ENCODE measurements around the gene HOXA5.

HOXA5 gene

DNA sequence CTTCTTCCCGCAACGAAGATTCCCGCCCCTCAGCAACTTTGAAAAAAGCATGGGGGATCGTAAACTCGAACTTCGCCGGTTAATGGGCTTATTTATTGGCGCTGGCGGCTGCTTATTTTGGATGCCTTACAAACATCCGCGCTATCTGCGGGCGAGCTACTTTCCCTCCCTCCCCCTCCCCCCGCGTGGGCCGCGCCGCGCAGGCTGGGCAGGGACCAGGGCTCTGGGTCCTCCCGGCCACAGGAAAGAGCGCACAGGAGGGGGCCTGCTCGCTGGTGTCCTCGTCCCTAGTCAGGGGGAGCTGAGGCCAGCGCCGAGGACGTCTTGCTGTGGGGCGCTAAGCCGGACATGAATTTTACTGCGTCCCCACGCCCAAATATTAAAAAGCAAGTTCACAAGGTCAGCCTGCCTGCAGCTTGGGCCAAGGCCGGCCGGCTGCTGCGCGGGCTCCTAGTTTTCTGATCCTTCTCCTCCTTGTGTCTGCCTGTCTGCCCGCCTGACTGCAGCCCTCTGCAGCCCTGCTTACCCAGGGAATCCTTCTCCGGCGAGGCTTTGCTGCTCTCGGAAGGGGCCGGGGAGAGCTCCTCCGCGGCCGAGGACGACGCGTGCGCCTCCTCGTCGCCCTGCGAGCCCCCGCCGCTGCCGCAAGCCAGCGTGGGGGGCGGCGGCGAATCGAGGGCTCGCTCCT, 29.5 kb upstream of the HOXA5 start:
- in situ Hi-C loops (cut with MboI; ENCODE audit: low sequenced_read_pairs) = no loop called here

DNA sequence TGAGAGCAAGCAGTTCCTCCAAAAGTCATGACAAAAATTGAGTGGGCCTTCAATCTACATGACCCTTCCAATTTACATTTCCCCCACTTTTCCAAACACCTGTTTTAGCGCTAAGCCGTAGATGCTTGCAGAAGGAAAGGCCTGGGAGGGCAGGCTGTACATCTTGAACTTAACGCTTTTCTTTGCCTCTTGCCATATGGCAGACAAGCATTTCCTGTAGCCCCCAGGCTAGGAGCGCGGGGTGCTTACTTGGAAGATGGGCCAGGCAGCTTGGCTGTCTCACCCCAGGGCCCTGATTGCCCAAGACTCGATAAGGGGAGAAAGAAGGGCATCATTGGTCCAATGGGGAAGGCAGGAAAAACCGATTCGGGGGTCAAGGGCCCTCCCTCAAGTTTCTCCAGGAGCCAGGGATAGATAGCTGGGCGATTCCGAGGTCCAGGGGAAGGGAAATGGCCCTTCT, 28.9 kb upstream of the HOXA5 start:
- in situ Hi-C loops (cut with MboI; ENCODE audit: low sequenced_read_pairs) = no loop called here

DNA sequence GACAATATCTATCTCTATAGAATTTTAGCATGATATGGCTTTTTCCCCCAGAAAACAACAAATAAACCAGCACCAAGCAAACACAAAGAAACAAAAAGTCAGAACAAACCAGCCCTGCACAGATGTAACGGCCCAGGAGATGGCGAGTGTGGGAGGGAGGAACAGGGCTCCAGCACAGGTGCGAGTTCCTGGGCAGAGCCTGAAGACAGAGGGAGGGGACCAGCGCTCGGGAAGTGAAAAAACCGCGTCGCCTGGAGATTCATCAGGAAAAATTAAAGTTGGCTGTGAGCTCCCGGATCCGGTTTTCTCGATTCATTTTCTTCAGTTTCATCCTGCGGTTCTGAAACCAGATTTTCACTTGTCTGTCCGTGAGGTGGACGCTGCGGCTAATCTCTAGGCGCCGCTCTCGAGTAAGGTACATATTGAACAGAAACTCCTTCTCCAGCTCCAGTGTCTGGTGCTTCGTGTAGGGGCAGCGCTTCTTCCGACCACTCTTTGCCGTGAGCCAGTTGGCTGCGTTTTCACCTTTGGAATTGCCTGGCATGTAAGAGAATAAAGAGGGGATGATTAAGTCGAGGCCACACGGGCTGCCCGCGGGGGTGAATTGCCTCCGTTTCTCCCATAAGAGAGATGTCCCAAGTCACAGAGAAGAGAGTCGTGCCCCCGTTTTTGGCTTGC, 28.3 kb upstream of the HOXA5 start:
- in situ Hi-C loops (cut with MboI; ENCODE audit: low sequenced_read_pairs) = no loop called here

DNA sequence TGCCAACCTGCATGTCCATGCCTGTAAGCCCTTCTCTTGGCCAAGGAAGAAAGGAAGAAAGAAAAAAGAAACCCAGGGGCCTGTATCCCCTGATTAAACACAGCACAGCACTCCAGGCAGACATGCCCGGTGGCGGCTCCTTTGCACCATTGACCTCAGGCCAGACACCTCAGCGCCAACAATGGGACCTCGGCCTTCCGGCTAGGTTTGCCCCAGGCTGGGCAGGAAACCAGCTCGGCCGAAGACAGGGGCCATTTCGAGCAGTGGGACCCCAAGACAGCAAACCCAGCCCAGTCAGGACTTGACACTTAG, 27.8 kb upstream of the HOXA5 start:
- in situ Hi-C loops (cut with MboI; ENCODE audit: low sequenced_read_pairs) = no loop called here

DNA sequence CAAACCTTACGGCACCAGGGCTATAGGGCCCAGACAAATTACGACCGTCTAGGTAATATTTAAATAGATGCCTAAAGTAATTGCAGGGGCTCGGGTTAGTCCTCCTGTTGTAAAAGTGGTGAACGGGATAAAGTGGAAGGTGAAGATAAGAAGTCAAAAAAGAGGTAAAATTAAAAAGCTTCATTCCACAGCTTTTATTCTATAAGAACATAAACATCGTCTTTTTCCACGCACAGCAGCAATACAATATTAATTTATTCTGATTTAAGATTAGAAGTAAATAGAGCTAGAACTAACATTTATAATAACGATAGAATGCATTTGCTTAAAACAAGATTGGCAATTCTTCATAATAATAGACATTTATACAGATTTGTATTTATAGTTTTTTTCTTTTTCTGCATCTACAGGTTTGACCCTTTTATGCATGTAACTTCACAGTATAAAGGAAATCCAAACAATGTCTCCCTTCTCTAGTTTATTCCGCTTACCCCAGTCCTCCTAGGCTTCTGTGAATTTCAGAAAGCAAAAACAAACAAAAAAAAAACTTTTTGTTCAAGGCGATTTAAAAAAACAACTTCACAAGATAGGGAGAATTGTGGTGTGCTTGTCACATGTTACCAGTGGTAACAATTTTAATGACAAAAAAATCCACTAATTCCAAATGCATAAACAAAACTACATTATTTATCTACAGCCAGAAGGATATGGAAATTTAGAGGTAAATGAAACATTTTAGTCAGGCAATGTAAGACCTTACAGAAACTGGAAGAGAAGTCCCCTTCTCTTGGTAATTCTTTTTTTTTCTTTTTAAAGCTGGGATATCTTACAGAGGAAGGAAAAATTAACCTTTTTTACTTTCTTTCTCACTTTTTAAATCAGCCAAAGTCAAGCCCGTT, 27.2 kb upstream of the HOXA5 start:
- in situ Hi-C loops (cut with MboI; ENCODE audit: low sequenced_read_pairs) = no loop called here

DNA sequence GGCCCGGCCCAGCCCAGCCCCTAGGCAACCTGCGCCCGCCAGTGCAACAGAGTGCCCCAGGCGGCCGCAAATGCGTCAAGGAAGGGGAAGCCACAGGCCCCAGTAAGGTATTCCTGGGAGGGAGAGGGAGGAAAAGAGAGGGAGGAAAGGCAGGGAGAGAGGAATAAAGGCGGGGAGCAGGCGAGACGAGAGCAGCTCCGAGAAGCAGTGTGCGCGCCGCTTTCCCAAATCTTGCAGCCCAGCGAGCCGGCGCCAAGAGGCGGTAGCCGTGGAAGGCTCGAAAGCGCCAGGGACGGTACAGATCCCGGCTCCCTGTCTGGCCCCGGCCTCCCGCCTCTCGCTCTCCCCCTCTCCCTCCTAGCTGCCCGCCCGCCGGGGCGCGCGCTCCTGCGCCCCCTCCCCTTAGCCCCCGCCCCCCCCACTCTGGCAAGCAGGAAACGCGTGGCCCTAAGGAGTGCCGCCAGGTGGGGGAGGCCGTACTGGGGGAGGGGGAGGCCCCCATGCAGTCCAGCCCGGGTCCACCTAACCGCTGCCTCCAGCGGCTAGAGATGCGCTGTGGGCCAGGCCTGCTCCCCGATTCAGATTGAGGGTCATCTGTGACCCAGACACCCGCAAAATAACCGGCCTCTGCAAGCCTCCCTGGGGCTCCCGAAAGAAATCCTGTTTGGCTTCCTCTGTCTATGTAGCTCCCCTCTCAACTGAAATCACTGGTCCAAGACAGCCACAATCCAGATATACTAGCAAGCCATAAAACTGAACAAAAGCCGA, 26.4 kb upstream of the HOXA5 start:
- in situ Hi-C loops (cut with MboI; ENCODE audit: low sequenced_read_pairs) = no loop called here

DNA sequence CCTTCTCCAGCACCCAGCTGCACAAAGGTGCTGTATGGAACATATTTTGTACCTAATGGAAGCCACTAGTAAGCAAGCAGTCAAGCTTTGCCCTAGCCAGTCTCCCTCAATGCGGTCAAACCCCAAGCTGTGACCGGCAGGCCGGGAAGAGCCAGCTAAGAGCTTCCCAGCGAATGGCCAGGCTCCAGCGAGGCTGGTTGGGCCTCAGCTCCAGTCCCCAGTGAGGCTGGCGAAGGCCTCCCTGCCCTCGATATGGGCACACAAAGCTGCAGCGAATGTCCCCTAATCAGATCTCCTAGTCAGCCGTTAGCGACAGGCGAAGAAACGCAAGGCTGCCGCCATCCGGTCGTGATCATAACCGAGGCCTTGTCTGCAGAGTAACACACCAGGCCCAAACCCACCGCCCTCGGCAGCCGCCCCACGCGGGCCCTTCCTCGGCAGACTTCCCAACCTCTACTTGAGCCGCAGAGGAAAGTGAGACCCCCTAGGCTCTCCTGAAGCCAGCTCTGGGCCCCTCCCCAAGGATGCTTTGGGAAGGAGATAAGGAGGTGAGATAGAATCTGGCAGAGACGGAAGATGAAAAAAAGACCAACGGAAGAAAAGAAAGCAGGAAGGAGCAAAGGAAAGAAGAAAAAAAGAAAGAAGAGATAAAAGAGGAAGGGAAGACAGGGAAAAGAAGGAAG, 24.9 kb upstream of the HOXA5 start:
- in situ Hi-C loops (cut with MboI; ENCODE audit: low sequenced_read_pairs) = no loop called here

DNA sequence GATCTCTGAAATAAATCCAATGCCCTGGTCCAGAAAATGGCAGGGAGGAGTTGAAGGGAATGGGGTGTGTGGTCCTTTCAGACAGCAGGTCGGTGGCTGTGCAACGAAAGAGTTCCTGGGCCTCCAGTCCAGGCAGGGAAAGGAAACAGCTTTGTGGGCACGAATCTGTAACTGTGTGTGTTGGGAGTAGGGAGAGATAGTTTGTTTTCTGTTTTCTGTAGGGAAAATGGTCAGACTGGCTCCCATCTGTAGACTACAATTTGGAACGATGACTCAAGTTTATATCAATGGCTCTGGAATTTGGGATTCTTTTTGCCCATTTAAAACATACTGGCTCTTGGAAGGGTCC, 24.4 kb upstream of the HOXA5 start:
- in situ Hi-C loops (cut with MboI; ENCODE audit: low sequenced_read_pairs) = no loop called here

DNA sequence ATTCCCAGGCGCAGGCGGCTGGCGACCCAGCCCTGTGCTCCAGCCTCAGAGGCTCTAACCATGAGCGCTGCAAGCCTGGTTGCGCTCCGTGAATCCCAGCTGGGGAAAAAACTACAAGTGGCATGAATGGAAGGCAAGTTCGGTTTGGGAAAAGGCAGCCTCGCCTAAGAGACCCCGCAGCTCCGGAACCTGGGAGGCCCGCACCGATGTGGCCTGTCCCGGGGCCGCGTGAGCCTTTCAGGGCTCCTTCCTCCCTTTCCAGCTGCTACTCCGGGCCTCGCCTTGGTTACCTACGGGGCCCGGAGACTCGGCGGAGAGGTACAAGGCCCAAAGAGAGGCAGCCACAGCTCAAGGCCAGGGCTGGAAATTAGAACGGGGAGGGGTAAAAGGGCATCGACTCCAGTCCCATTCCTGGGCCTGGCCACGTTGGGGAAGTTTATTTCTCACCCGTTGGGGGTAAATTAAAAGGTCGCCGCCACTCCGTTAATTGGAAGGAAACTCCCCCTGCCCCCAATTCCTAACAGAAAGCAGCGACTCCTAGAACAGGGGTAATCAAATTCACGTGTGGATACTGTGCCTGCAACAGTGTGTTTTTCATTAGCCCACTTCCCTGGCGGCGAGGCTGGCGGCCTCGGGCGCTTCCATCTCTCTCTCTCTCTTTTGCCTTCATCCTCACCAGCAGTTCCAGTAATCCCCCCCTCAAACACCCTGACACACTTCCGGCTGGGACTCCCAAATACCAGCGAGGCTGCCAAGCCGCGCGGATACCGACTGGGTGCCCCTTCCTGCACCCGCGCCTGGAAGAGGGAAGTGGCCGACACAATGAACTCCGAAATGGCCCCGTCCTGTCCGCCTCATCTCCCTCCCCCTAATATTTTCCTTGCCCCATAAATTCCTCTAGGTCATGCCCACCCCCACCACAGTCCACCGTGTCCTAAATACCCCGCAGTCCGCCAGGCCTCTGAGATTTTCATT, 23.3 kb upstream of the HOXA5 start:
- in situ Hi-C loops (cut with MboI; ENCODE audit: low sequenced_read_pairs) = no loop called here

DNA sequence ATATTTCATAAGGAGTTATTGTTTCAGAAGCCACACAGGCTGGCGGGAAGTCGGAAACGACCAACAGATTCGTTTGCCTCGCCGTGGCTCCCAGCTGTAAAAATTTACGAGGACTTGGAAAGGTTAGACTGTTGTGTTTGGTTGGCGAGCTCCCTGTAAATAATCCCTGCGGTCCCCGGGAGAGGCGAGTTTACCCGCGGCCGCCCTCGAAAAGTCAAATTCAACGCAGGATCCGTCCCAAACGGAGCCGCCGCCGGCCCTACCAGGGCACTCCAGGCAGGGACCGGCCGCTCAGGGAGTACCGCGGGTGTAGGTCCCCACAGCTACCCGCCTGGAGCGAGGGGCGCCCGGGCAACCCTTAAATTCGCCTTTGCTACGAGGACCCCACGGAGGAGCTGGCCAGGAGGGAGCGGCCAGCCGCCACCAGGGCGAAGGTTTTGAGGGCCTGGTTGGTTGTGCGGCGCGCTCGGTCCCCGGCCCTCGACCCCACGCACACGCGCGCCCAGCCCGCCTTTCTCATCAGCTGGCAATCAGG, 22.6 kb upstream of the HOXA5 start:
- in situ Hi-C loops (cut with MboI; ENCODE audit: low sequenced_read_pairs) = no loop called here

DNA sequence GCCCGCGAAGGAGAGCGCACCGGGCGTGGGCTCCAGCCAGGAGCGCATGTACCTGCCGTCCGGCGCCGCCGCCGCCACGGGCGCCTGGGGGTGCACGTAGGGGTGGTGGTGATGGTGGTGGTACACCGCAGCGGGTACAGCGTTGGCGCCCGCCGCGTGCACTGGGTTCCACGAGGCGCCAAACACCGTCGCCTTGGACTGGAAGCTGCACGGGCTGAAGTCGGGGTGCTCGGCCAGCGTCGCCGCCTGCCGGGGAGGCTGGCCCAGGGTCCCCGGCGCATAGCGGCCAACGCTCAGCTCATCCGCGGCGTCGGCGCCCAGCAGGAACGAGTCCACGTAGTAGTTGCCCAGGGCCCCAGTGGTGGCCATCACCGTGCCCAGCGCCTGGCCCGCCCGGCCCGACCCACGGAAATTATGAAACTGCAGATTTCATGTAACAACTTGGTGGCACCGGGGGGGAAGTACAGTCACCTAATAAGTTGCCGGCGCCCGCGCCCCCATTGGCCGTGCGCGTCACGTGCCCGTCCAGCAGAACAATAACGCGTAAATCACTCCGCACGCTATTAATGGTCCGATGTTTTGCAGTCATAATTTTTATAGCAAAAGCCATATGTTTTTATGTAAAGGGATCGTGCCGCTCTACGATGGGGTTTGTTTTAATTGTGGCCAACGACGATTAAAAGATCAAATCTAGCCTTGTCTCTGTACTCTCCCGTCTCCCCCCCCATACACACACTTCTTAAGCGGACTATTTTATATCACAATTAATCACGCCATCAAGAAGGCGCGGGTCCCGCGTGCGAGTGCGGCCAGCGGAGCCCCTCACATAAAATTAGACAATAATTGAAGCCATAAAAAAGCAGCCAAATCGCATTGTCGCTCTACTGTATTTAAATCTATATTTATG, 21.9 kb upstream of the HOXA5 start, which contains the start of gene HOXA9:
Gene HOXA9, minus strand, starts transcription at position 449 of the 907 bp plus-strand sequence. Its CDS starts 80 bp downstream, at position 369.
- in situ Hi-C loops (cut with MboI; ENCODE audit: low sequenced_read_pairs) = no loop called here

DNA sequence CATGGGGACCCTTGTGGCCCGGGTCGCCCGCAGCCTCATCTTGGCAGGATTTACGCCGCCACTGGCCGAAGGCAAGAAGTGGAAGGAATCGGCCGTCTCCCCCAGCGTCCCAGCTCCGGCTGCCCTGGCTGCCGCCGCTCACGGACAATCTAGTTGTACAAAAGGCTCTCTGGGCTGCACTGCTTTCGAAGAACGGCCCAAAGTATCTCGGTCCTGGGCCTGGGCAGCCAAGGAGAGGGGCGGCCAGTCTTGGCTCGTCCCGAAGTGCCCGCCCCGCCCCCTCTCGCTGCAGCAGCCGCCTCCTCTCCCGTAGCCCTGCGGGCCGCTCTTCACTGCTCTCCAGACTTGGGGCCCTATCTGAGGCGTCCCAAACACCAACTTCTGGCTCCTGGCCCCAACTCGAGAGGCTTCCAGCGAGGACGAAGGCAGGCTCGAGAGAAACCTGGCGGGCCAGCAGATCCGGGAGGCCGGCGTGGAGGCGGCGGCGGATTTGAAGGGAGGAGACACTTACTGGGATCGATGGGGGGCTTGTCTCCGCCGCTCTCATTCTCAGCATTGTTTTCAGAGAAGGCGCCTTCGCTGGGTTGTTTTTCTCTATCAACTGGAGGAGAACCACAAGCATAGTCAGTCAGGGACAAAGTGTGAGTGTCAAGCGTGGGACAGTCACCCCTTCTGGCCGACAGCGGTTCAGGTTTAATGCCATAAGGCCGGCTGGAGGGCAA, 21.0 kb upstream of the HOXA5 start:
- in situ Hi-C loops (cut with MboI; ENCODE audit: low sequenced_read_pairs) = no loop called here

DNA sequence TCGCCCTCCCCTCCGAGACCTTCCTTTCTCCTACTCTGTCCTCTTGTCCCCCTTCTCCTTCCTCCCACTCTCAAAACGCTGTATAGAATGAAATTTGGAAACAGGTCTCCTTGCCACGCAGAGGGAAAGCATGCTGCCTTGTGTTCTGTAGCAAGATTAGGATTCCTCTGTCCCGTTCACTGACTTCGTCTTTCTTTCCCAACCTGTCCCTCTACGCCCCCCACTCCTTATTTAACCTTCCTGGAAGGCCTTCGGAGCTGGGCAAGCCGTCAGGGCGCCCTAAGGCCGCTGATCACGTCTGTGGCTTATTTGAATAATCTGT, 20.5 kb upstream of the HOXA5 start:
- in situ Hi-C loops (cut with MboI; ENCODE audit: low sequenced_read_pairs) = no loop called here

DNA sequence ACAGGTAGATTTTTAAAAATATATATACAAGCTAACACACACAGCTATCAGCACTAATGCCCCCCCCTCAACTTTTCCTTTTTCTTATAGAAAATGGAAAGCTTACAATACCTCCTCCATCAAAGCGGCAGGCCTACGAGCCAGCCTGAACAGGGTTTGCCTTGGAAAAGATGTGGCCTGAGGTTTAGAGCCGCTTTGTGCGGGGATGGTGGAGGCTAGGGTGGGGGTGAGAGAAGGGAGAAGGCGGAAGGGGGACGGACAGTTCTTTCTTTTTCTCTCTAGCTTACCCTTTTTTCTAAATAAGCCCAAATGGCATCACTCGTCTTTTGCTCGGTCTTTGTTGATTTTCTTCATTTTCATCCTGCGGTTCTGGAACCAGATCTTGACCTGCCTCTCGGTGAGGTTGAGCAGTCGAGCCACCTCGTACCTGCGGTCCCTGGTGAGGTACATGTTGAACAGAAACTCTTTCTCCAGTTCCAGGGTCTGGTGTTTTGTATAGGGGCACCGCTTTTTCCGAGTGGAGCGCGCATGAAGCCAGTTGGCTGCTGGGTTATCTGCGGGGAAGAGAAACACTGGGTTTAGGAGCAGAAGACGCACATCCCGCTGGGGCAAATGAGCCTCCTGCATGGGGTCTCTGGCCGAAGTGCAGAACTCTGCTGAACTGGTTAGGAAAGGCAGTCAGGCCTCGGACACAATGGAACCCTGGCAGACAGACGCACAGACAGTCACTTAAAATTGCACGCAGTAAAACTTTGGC, 20.0 kb upstream of the HOXA5 start:
- in situ Hi-C loops (cut with MboI; ENCODE audit: low sequenced_read_pairs) = no loop called here

DNA sequence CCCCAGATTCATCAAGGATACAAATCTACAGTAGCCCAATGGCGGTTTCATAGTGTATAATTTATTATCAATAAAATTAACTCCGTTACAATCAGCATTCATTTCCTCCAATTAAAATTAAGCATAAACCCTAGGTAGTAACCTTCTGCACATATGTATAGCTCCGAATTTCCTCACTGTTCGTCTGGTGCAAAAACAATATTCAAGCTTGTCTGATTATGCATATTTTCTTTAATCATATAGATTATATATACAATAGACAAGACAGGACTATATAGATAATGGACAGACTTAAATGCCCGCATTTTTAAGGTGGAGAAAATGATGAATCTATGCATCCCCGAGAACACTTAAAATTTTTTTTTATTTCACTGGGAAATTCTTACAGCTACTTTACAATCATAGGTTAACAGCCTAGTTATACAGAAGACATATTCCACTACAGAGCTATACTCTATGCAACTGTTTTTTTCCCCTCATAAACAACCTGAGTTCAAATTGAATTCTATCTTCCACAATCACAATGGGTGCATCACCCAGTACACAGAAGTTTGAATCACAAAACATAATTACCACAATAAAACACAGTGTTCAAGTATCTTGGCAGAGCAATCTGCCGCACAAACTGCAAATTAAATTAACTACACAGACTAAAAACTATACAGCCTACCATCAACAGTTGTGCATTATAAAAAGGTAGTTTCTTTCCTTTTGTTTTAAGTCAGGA, 19.2 kb upstream of the HOXA5 start:
- in situ Hi-C loops (cut with MboI; ENCODE audit: low sequenced_read_pairs) = no loop called here
